HL-60 (cell line): ENCODE data around the gene EBF3.

Experiments used
- GABPA ChIP-seq: IDR thresholded peaks from 2 replicates; pipeline ENCODE4 v1.6.1; 2012; ENCODE audit warnings: low read depth
- POLR2AphosphoS5 ChIP-seq: IDR thresholded peaks from 2 replicates; pipeline ENCODE4 v1.6.1; 2012; ENCODE audit warnings: low read depth
- SPI1 ChIP-seq: IDR thresholded peaks from 2 replicates; pipeline ENCODE4 v1.6.1; 2012; ENCODE audit warnings: low read depth, mild to moderate bottlenecking, borderline replicate concordance
- TF ChIP-seq, protein P1 (sequence below): IDR thresholded peaks from one replicate; pipeline ENCODE4 v1.5.1; 2011; ENCODE audit warnings: low read length, control low read depth, inconsistent platforms; ENCODE audit not compliant: insufficient read depth
- TF ChIP-seq, protein P2 (sequence below): IDR thresholded peaks from 2 replicates; pipeline ENCODE4 v1.6.1; 2012; ENCODE audit warnings: low read depth; ENCODE audit not compliant: insufficient replicate concordance

DNA sequence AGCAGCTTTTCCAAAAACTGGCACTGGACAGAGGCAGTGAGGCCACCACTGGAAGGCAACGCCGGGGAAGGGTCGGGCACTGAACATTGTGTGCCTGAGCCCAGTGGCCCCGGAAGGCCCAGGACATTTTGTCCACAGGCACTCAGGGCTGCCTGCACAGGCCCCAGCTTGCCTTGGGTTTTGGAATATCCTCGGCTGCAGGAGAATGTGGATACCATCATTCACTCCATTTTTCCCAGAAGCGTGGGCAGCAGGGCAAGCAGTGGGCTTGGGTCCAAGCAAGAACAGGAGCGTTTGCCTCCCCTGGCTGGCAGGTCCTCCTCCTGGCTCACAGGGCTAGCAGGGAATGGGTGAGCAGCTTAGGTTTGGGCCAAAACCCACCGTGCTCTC, 147.4 kb downstream of the EBF3 start:
- TF ChIP-seq, protein P1, sequence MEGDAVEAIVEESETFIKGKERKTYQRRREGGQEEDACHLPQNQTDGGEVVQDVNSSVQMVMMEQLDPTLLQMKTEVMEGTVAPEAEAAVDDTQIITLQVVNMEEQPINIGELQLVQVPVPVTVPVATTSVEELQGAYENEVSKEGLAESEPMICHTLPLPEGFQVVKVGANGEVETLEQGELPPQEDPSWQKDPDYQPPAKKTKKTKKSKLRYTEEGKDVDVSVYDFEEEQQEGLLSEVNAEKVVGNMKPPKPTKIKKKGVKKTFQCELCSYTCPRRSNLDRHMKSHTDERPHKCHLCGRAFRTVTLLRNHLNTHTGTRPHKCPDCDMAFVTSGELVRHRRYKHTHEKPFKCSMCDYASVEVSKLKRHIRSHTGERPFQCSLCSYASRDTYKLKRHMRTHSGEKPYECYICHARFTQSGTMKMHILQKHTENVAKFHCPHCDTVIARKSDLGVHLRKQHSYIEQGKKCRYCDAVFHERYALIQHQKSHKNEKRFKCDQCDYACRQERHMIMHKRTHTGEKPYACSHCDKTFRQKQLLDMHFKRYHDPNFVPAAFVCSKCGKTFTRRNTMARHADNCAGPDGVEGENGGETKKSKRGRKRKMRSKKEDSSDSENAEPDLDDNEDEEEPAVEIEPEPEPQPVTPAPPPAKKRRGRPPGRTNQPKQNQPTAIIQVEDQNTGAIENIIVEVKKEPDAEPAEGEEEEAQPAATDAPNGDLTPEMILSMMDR: no peak
- TF ChIP-seq GABPA (no peak), SPI1 (no peak), POLR2AphosphoS5 (no peak)
- TF ChIP-seq, protein P2, sequence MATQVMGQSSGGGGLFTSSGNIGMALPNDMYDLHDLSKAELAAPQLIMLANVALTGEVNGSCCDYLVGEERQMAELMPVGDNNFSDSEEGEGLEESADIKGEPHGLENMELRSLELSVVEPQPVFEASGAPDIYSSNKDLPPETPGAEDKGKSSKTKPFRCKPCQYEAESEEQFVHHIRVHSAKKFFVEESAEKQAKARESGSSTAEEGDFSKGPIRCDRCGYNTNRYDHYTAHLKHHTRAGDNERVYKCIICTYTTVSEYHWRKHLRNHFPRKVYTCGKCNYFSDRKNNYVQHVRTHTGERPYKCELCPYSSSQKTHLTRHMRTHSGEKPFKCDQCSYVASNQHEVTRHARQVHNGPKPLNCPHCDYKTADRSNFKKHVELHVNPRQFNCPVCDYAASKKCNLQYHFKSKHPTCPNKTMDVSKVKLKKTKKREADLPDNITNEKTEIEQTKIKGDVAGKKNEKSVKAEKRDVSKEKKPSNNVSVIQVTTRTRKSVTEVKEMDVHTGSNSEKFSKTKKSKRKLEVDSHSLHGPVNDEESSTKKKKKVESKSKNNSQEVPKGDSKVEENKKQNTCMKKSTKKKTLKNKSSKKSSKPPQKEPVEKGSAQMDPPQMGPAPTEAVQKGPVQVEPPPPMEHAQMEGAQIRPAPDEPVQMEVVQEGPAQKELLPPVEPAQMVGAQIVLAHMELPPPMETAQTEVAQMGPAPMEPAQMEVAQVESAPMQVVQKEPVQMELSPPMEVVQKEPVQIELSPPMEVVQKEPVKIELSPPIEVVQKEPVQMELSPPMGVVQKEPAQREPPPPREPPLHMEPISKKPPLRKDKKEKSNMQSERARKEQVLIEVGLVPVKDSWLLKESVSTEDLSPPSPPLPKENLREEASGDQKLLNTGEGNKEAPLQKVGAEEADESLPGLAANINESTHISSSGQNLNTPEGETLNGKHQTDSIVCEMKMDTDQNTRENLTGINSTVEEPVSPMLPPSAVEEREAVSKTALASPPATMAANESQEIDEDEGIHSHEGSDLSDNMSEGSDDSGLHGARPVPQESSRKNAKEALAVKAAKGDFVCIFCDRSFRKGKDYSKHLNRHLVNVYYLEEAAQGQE: no peak
